Large intestine (tissue), 12 donors: ENCODE results near the gene KCTD21. TPM values are rescaled to one million over a fixed set of nuclear protein-coding genes. Genes with fewer than 3 reads are reported as not detected.
"Not testable (repeated sequence)": the region's sequence is repeated elsewhere in the genome, so short reads cannot be mapped to it uniquely, and the experiment has no call there.

Source experiments
- DNase-seq, 2 donors: peaks; one replicate each; pipeline versions ENCODE4 v3.0.0 to v3.0.0-alpha.2; 2013
- H3K27ac ChIP-seq: one replicate; pipeline ENCODE4 v1.5.1; 2013; ENCODE audit warnings: low read length
- H3K27me3 ChIP-seq: 2 replicates; pipeline ENCODE4 v1.6.1; 2013; ENCODE audit warnings: low read length; ENCODE audit not compliant: control insufficient read depth, insufficient read depth
- H3K36me3 ChIP-seq: 2 replicates; pipeline ENCODE4 v1.6.1; 2013; ENCODE audit warnings: low read length; ENCODE audit not compliant: control insufficient read depth, insufficient read depth
- H3K4me1 ChIP-seq: one replicate; pipeline ENCODE4 v1.6.1; 2013; ENCODE audit warnings: low read length; ENCODE audit not compliant: control insufficient read depth, insufficient read depth
- H3K4me3 ChIP-seq: one replicate; pipeline ENCODE4 v1.5.1; 2013; ENCODE audit warnings: low read length
- H3K9me3 ChIP-seq: one replicate; pipeline ENCODE4 v1.6.1; 2013; ENCODE audit warnings: mild to moderate bottlenecking, low read depth, low read length, moderate library complexity; ENCODE audit not compliant: control insufficient read depth
- WGBS: methylation state at CpG from one replicate; pipeline ENCODE4 v1.1.5; 2013; ENCODE audit warnings: low lambda C conversion rate; ENCODE audit not compliant: insufficient coverage; 5-methylcytosine and 5-hydroxymethylcytosine counted together
- long read RNA-seq, 11 donors: transcript quantifications; one replicate each; lab custom pipeline, GENCODE V29; 2026
- polyA plus RNA-seq: library from polyadenylated mRNA; unstranded; fragments of 120-200 nt; gene quantifications from one replicate; pipeline ENCODE4 v1.2.1, GENCODE V29; 2013

The KCTD21 gene, protein sequence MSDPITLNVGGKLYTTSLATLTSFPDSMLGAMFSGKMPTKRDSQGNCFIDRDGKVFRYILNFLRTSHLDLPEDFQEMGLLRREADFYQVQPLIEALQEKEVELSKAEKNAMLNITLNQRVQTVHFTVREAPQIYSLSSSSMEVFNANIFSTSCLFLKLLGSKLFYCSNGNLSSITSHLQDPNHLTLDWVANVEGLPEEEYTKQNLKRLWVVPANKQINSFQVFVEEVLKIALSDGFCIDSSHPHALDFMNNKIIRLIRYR
- polyA plus RNA-seq, result 5.2 TPM
- long read RNA-seq, donor 1, result 0 reads
- long read RNA-seq, donor 2, result 0 reads
- long read RNA-seq, donor 3, result 0 reads
- long read RNA-seq, donor 4, result 0 reads
- long read RNA-seq, donor 5, result 0 reads
- long read RNA-seq, donor 6, partial matches to known transcripts, result 7 of 8 reads
- long read RNA-seq, donor 6, other reads (novel, unspliced or antisense), result 0 of 8 reads
- long read RNA-seq, donor 7, partial matches to known transcripts, result 0 of 1 reads
- long read RNA-seq, donor 7, other reads (novel, unspliced or antisense), result 0 of 1 reads
- long read RNA-seq, donor 8, partial matches to known transcripts, result 0 of 2 reads
- long read RNA-seq, donor 8, other reads (novel, unspliced or antisense), result 0 of 2 reads
- long read RNA-seq, donor 9, partial matches to known transcripts, result 0 of 2 reads
- long read RNA-seq, donor 9, other reads (novel, unspliced or antisense), result 0 of 2 reads
- long read RNA-seq, donor 10, result 0 reads
- long read RNA-seq, donor 11, partial matches to known transcripts, result 0 of 1 reads
- long read RNA-seq, donor 11, other reads (novel, unspliced or antisense), result 0 of 1 reads

DNA sequence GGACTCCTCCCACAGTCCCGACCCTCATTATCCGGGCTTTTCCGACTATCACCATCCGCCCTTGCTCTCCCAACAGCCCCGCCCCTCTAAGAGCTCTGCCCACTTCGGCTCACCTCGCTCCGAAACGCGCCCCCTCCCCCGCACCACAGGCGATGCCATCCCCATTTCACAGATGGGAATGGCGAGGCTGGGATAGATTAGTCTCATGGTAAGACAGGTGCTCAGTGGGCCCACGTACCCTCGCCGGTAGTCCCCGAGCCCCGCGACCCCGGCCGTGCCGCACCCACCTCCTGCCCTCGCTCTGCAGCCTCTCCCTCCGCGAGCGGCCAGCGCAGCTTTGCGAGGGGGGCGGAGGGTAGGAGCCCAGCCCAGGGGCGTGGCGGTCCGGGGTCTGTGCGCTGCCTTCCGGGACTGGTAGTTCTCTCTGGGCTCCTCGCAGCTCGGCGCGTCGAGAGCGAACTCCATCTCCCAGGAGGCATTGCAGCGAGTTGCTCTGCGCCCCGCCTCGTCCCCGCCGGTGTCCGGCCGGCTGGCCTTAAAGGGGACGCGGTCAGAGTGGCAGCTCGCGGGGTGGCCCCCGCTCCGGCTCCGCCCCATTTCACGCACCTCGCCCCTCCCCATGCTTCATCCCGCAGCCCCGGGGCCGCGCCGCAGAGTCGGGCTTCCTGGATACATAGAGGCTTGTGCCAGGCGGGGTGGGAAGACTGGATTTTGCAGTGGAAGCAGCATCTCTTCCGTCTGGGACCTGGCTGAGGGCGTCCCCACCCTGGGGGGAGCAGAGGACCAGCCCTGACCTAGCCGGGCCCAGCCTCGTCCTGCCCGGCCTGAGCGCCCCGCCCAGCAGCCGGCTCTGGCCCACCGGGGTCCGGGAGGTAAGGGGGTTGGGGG lies at the start of gene KCTD21, which contains the start of gene USP35:
KCTD21 (minus strand) TSS at position 341 of the 888 bp plus-strand sequence. CDS start 14,072 bp downstream, outside the sequence.
USP35 (plus strand) TSS at position 634 of the 888 bp plus-strand sequence. CDS start 7,327 bp downstream, outside the sequence.
- DNase-seq, result peak; percentile 96 to 97
- H3K4me1 ChIP-seq, result peaks cover 10% of the 10 kb centered on the region
- H3K9me3 ChIP-seq, result no peaks in the 10 kb centered on the region
- WGBS, result no CpG with 5 or more reads among the region's 74 CpGs
- H3K27ac ChIP-seq, result peak within 1 kb of the TSS; percentile 68
- H3K4me3 ChIP-seq, result peak within 1 kb of the TSS; percentile 97
- no peaks in the 10 kb centered on the region for H3K27me3 ChIP-seq
- no peaks in the 10 kb centered on the region for H3K36me3 ChIP-seq

- Histone ChIP-seq H3K36me3 (no peaks in the 10 kb centered on the region), H3K27ac (no peak overlapping the region), H3K4me3 (no peak overlapping the region), H3K27me3 (no peaks in the 10 kb centered on the region), H3K4me1 (no peaks in the 10 kb centered on the region), H3K9me3 (peaks cover 15% of the 10 kb centered on the region)
- DNase-seq, result no peak
Observed at GRCh38 chr11:78237293-78238046, 49.0 kb upstream of the KCTD21 start.

DNA sequence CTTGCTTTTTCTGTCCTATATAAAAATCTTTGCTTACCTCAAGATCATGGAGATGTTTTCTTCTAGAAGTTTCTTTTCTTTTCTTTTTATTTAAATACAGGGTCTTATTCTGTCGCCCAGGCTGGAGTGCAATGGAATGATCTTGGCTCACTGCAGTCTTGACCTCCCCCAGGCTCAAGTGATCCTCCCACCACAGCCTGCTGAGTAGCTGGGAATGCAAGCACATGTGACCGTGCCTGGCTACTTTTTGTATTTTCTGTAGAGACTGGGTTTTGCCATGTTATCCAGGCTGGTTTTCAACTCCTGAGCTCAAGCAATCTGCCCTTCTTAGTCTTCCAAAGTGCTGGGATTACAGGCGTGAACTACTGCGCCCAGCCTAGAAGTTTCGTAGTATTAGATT lies 45.6 kb upstream of the KCTD21 start:
- H3K36me3 ChIP-seq, result no peaks in the 10 kb centered on the region
- 100% methylated on average over 1 of the region's 5 CpGs for WGBS
- H3K4me3 ChIP-seq, result no peak overlapping the region

GRCh38 chr11:78233046-78233445 lies 44.6 kb upstream of the KCTD21 start:
- not testable (repeated sequence) for H3K27ac ChIP-seq, H3K36me3 ChIP-seq, H3K4me3 ChIP-seq, DNase-seq, H3K27me3 ChIP-seq, H3K4me1 ChIP-seq, H3K9me3 ChIP-seq
- WGBS, result no CpG with 5 or more reads among the region's 6 CpGs

More for the DNA sequence above, 45.6 kb upstream of the KCTD21 start:
- DNase-seq, result no peak
- no peaks in the 10 kb centered on the region for H3K9me3 ChIP-seq
- no peak overlapping the region for H3K27ac ChIP-seq
- H3K4me1 ChIP-seq, result no peaks in the 10 kb centered on the region
- no peaks in the 10 kb centered on the region for H3K27me3 ChIP-seq

DNA sequence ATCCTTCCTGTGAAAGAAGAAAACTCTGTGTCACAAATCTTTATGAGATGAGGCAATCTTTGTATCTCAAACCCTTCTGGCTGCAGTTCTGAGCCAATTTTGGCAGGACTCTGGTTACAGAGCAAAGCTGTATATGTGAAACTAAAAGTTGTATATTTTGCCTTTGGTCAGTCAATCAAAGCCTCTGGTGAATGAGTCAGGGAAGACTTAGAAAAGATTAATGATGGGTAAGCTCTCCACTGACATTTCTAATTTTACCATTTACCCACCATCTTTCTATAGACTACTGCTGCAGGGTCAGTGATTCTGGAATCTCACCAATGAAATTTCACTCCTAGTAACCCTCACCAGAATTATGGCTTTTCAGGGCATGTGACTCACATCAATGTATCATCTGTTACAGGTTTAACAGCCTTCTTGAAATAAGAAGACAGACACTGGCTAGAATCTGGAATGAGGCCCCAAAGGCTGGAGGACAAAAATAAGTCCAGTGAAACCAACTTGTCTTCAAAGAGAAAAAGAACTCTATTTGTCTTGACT lies 43.6 kb upstream of the KCTD21 start:
- H3K27ac ChIP-seq, result no peak overlapping the region
- DNase-seq, result no peak
- H3K4me3 ChIP-seq, result no peak overlapping the region
- H3K27me3 ChIP-seq, result no peaks in the 10 kb centered on the region
- H3K36me3 ChIP-seq, result no peaks in the 10 kb centered on the region
- no peaks in the 10 kb centered on the region for H3K9me3 ChIP-seq
- no peaks in the 10 kb centered on the region for H3K4me1 ChIP-seq

DNA sequence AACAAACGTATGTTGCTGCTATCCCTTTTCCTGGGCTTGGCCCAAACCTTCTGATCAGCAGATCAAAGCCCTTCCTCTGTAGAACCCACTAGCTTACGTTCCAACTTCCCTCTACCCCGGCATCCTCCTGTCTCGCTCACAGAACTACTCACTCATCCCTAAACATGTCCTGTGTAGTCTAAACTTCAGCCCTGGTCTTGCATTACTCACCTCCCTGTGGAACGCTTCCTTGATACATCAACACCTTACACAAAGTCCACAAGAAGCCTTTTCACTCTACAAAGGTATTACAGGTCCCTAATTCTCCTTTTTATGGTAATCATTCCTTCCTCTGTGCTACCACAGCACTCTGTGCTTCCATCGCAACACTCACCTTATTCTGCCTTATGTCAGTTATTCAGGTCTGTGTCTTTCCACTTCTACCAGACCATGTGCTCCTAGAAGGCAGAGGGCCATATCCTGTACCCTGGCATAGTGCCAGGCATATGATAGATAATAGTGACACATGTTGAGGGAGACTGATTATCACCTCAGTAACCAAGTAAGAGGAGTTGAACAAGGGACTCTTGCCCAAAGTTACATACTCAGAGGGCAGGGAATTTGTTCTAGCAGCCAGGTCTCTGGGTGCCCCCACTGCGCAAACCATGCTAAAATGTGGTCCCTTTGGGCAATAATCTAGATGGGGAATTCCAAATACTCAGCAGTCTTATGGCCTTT lies 41.9 kb upstream of the KCTD21 start:
- Histone ChIP-seq H3K27me3 (no peaks in the 10 kb centered on the region), H3K9me3 (no peaks in the 10 kb centered on the region), H3K36me3 (peaks cover 7% of the 10 kb centered on the region), H3K4me1 (no peaks in the 10 kb centered on the region), H3K27ac (no peak overlapping the region), H3K4me3 (no peak overlapping the region)
- 82% methylated on average over 2 of the region's 7 CpGs for WGBS
- peak; percentile 51 to 75 for DNase-seq

DNA sequence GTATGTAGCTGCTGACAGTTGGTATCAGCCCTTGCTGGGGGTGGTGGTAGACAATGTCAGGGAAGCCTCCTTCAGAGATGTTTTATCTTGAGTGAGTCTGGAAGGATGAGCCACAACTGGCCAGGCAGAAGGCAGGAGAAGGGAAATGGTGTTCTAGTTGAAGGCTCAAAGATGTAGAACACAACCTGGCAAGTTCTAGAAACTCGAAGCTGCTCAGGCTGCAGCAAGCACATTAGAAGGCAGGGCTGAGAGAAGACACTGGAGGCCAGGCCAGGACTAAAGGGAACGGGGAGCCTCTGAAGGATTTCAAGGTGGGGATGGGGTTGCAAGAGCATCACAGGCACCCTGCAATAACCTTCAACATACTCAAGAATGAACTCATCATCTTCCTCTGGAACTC lies 40.7 kb upstream of the KCTD21 start:
- WGBS, result no CpG with 5 or more reads among the region's 2 CpGs
- peaks cover 18% of the 10 kb centered on the region for H3K36me3 ChIP-seq

DNA sequence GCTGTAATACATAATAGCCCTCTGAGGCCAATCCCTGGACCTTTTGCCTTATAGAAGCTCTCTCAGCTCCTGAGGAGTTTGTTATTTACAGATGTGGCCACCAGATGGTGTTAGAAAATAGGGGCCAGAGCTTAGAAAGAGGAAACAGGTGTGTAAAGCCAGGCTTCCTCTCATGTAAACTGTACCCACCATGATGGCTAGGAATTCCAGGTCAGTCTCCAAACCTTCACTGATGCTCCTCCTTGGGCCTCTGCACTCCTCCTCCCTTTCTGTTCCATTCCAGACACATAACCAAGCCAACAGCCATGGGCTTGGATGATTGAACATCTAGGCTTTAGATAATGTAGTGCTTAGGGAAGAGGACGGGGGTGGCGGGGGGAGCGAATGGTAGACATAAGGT lies 40.0 kb upstream of the KCTD21 start:
- Histone ChIP-seq H3K9me3 (no peaks in the 10 kb centered on the region), H3K36me3 (peaks cover 22% of the 10 kb centered on the region), H3K4me1 (no peaks in the 10 kb centered on the region), H3K27ac (no peak overlapping the region), H3K27me3 (no peaks in the 10 kb centered on the region), H3K4me3 (no peak overlapping the region)
- DNase-seq, result peak; percentile 47 to 57
- 100% methylated on average over 1 of the region's 3 CpGs for WGBS

More for the DNA sequence above, 40.7 kb upstream of the KCTD21 start:
- DNase-seq, result no peak
- no peaks in the 10 kb centered on the region for H3K4me1 ChIP-seq
- H3K9me3 ChIP-seq, result no peaks in the 10 kb centered on the region
- no peak overlapping the region for H3K27ac ChIP-seq
- H3K4me3 ChIP-seq, result no peak overlapping the region
- no peaks in the 10 kb centered on the region for H3K27me3 ChIP-seq

DNA sequence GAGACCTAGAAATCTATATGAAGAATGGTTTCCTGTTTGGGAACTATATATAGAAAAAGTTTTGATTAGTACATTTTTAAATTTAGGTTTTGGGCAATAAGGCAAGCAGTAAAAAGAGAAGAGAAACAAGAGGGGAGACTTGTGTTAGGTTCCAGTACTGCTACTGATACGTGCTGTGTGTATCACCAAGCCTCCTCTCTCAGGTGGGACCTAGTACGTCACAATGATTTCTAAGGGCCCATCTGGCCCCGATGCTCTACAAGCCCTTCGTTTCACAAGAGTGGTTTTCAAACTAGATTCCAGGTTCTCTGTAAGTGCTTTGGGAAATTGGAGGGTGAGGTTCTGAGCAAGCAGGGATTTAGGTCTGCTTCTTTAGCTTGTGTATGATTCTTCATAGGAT lies 39.5 kb upstream of the KCTD21 start:
- no peaks in the 10 kb centered on the region for H3K9me3 ChIP-seq
- H3K4me1 ChIP-seq, result no peaks in the 10 kb centered on the region
- 100% methylated on average over 1 of the region's 4 CpGs for whole genome bisulfite sequencing
- H3K27me3 ChIP-seq, result no peaks in the 10 kb centered on the region
- H3K4me3 ChIP-seq, result no peak overlapping the region
- DNase-seq, result no peak
- peaks cover 27% of the 10 kb centered on the region for H3K36me3 ChIP-seq
- H3K27ac ChIP-seq, result no peak overlapping the region
